Stimulated activated CD8-positive, alpha-beta memory T cell treated with anti-CD3 and anti-CD28 coated beads, Interleukin-4, amount 100 ng/mL, for 24 hours (primary cell): Measurements from ENCODE around the gene TP53.
A peak's percentile ranks its signal among the peaks of the same experiment; 100 is the strongest.
"Not testable (repeated sequence)": the region's sequence is repeated elsewhere in the genome, so short reads cannot be mapped to it uniquely, and the experiment has no call there.

ENCODE experiments used
- DNase-seq: peaks from one replicate; pipeline ENCODE4 v3.0.0-alpha.2; 2020; ENCODE audit warnings: low read depth

The TP53 gene

DNA sequence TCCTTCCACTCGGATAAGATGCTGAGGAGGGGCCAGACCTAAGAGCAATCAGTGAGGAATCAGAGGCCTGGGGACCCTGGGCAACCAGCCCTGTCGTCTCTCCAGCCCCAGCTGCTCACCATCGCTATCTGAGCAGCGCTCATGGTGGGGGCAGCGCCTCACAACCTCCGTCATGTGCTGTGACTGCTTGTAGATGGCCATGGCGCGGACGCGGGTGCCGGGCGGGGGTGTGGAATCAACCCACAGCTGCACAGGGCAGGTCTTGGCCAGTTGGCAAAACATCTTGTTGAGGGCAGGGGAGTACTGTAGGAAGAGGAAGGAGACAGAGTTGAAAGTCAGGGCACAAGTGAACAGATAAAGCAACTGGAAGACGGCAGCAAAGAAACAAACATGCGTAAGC is 12.4 kb downstream of the TP53 start:
- DNase-seq: no peak

DNA sequence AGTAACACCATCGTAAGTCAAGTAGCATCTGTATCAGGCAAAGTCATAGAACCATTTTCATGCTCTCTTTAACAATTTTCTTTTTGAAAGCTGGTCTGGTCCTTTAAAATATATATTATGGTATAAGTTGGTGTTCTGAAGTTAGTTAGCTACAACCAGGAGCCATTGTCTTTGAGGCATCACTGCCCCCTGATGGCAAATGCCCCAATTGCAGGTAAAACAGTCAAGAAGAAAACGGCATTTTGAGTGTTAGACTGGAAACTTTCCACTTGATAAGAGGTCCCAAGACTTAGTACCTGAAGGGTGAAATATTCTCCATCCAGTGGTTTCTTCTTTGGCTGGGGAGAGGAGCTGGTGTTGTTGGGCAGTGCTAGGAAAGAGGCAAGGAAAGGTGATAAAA is 14.1 kb downstream of the TP53 start:
- no peak for DNase-seq

DNA sequence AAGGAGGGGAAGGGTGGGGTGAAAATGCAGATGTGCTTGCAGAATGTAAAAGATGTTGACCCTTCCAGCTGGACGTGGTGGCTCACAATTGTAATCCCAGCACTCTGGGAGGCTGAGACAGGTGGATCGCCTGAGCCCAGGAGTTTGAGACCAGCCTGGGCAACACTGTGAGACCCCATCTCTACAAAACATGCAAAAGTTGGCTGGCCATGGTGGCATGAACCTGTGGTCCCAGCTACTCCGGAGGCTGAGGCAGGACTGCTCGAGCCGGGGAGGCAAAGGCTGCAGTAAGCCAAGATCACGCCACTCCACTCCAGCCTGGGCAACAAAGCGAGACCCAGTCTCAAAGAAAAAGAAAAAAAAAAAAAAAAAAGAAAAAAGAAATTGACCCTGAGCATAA is 18.8 kb downstream of the TP53 start:
- DNase-seq: no peak

DNA sequence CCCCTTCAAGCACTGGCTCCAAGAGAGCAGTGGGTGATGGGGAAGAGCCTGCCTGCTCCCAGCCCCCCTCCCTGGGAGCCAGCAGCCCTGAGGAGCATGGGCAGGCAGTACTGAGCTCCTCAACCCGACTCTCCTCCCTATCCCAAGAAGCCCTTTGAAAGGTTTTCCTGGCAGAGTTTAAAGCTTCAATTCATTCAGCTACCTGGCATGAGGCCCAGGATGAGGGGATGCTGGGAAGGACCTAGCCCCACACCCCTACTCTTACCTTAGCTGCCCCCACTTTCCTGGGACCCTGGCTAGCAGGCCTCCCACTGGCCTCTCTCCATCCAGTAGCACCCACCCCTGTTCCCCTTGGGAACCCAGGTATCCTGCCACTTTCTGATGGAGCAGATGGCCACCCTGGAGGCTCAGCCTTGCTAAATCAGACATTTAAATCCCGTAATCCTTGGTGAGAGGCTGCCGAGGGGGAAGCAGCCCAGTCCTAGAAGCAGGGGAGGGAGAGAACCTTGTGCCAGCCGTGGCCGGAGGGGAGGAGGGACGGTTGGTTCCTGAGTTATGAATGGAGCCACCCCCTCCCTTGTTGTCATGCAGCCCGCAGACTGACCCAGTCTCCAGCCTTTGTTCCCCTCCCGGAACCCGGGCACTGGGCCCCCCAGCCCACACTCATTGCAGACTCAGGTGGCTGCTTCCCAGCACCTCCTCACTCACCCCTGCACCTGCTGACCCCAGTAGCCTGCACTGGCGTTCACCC is 19.5 kb downstream of the TP53 start:
- DNase-seq: no peak

DNA sequence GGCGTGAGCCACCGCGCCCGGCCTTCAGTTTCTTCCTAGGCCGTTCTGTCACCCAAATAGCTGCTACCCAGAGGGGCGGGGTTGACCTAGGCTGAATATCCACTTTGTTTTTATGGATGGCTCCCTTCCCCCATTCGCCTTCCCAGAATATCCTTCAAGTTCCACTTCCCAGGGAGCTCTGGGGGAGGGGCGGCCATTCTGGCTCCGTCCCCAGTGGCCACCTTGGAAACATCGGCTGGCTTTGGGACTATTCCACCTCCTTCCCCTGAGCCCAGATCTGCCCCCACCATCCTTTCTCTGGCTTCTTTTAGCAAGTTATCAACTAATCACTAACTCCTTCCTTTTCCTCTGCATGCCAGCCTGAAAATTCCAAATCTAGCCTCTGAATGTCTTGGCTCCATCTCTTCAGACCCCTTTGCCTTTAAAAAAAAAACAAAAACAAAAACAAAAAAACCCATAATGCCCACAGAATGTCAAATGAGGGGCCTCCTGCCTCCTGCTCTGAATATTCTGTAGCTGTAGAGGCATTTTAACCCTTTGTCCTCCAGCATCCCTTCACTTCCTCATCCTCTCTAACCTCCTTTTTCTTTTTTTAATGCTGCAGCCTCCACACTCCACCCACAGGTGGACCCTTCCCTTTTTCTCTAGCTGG is 30.2 kb downstream of the TP53 start:
- DNase-seq: no peak

DNA sequence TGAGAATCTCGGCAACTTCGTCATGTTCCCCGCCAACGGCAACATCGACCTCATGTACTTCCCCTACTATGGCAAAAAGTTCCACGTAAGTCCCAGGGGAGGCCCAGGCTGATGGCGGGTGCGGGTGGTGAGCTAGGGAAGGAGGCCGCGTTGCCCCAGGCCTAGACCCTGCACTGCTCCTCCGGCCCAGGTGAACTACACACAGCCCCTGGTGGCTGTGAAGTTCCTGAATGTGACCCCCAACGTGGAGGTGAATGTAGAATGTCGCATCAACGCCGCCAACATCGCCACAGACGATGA is 31.8 kb downstream of the TP53 start:
- DNase-seq: no peak

DNA sequence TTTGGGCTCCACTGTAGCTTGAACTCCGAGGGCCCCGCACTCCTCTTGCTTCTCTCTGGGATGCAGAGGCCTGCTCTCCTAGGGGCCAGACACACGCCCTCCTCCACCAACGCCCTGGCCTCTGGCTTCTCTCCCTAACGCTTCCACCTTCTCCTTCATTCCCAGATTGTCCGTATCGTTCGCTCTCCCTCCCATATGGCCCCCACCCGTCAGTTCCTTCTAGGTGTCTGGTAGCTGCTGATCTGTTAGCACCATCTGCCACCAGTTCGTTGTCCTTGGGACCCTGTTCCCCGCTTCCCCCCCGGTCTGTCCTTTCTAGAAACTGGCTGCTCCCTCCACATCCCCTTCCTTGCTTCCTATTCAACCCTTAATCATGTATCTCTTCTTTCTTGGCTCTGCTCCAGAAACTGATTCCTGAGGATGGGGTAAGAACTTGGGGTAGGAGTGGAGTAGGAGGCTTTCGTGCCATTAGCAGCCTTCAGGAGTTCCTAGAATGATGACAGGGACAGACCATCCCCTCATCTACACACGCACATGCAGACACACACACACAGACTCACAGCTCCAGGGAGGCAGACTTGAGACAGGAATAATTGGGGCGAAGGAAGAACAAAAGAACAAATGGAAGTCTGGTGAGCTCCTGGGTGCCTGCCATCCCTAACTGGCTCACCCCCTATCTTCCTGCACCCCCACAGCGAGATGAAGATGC is 32.3 kb downstream of the TP53 start:
- DNase-seq: no peak

DNA sequence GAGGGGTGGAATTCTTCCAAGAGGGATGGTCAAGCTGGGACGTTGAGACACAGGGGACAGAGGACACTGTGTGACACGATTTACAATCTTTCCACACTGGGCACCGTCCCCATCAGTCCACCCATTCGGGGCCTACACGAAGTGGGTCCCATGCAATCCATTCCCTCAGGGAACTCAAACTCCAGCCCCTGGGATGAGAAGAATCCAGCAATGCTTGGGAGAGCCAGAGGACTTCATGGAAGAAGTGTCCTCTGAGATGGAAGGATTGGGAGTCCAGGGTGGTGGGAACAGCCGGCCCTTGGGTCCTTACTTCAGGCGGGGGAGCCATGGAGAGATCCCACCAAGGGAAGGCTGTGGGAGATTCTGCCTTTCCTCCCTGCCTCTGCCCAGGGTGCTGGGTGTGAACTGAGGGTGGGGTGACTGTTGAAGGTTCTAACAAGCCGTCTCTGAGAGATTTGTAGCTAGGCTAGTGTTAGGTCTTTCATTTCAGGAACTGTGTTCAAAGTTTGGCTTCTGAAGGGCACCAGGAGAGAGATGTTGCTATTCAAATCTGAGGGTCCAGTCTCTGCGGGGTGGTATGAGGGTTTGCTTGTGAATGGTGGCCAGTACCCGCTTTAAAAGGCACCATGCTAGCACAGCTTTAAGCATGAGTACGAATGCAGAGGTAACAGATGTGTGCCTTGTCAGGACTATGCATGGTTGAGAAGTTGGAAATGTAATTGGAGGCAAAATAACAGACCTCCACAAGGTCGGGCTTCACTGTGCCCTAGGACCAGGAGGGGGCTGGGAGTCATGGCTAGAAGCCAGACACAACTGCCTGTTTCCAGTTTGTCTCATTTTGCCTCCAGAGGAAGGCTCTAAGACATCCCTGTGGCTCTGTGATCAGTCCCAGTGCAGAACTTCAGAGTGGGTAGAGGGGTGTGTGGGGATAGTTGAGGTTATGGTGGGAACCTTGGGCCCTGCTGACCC is 34.6 kb downstream of the TP53 start:
- DNase-seq: no peak

DNA sequence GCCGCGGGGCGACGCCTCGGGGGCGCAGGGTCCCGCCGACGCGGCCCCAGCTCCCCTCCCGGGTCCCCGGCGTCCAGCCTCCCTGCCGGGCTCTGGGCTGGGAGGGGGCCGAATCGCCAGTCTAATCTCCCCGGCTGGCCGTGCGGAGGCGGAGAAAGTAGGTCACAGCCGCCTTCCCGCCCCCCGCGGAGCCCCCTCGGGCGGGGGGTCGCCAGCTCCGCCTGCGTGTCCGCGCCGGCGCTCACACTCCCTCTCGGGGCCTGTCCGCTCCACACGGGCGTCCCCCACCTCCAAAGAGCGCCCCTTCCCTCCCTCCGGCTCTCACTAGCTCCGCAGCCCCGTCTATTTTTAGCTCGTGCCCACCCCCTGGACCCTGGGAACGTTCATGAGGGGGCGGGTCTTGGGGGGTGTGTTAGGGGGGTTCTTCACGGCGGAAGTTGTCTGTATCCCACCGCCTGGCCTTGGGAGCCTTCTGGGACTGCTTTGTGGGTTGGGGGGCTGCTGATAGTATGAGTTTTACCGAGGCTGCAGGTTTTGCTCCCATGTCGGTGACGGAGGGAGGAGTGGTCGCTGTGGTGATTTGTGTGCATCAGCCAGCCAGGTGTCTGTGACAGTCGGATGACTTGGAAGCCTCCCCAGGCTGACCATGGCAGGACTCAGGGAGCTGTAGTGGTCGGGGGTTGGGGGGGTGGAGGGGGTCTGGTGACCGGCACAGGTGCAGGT is 35.5 kb downstream of the TP53 start:
- no peak for DNase-seq

DNA sequence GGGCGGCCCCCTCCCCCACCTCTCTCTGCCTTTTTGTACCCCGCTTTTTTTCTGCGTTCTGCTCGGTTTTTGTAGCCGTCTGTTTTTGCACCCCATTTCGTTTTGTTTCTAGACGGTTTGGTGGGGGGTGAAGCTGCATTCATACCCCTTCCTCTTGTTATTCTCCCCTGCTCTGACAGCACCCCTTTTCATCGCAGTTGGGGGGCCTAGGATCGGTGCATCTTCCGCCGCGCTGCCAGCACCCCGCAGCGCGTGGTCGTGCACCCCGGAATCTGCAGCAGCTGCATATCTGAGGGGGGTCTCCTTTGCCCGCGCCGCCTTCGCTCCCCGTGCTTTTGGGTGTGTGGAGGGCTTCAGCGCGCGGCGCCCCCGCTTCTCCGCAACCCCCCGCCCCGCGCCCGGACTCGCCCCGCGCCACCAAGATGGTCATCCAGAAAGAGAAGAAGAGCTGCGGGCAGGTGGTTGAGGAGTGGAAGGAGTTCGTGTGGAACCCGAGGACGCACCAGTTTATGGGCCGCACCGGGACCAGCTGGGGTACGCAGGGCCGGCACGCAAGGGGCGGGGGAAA is 36.1 kb downstream of the TP53 start:
- DNase-seq: no peak

DNA sequence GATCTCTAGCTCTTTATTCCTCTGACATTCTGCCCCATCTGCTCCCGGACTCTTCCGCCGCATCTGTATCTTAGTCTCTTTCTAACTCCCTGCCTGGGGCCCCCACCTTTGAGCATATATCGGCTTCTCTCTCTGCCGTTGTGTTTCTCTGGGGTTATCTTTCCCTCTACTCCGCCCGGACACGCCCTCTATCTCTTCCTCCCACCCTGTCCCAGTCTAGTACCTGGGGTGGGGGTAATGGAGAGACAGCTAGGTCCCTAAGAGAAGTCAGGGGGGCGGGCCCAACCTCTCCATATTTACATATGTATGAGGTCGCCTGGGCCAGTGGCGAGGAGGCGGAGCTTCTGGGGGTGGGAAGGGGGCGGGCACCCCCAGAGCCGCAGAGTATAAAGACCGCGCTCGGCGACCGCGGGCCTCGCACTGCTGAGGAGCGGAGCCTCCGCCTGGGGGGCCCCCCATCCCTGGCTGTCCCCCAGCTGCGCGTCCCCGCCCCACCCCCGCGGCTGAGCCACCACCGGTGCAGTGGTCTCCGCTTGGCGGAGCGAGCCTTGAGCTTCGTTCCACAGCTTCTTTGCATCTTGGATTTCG is 36.7 kb downstream of the TP53 start, which contains the start of gene ATP1B2:
Gene ATP1B2 (plus strand): TSS at position 418 of the 588 bp plus-strand sequence. CDS start 593 bp downstream, outside the sequence.
- peak; percentile 63 for DNase-seq

DNA sequence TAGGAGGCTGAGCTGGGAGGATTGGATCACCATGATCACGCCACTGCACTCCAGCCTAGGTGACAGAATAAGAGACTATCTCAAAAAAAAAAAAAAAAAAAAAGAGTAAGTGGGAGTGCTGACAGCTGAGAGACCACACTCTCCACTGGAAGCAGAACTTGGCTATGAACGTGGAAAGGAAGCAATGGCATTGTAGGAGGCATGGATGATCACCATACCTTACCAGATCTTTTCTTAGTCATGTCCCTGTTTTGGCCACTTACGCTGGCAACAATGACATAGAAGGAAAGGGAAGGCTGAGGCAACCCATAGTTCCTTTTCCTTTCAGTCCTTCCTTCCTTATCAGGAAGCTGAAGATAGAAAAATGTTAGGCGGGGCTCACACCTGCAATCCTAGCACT is 40.3 kb downstream of the TP53 start:
- no peak for DNase-seq

DNA sequence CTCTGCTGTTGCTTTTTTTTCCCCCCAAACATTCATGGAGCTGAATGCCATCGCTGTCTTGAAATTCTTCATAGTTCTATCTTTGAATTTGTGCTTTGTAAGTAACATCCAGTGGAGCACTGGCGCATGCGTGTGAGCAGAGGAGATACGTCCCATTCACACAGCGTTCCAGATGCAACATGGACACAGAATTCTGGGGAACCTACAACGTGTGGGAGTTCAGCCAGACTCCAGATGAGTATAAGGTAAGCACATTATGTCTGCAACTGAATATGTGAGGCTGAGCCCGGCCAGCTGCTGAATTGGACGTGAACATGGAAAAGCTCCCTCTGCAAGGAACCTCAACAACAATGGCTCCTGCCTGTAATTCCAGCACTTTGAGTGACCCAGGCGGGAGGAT is 40.8 kb downstream of the TP53 start:
- no peak for DNase-seq

DNA sequence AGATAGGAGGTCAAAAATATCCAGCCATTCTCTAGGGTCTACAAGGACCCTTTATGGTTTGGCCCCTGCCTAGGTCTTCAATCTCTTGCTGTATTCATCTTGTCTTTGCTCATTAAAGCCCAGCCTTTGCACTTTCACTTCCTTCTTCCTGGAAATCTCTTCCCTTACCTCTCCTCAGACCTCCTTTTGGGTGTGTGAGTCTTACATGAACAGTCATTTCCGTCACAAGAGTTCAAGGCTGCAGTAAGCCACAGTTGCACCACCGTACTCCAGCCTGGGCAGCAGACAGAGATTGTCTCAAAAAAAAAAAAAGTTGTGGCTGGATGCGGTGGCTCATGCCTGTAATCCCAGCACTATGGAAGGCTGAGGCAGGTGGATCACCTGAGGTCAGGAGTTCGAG is 42.5 kb downstream of the TP53 start:
- no peak for DNase-seq

DNA sequence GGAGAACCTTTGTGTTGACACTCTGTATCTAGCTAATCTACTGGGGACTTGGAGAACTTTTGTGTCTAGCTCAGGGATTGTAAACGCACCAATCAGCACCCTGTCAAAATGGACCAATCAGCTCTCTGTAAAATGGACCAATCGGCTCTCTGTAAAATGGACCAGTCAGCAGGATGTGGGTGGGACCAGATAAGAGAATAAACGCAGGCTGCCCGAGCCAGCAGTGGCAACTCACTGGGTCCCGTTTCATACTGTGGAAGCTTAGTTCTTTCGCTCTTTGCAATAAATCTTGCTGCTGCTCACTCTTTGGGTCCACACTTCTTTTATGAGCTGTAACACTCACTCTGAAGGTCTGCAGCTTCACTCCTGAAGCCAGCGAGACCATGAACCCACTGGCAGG is 45.7 kb downstream of the TP53 start:
- DNase-seq: not testable (repeated sequence)

DNA sequence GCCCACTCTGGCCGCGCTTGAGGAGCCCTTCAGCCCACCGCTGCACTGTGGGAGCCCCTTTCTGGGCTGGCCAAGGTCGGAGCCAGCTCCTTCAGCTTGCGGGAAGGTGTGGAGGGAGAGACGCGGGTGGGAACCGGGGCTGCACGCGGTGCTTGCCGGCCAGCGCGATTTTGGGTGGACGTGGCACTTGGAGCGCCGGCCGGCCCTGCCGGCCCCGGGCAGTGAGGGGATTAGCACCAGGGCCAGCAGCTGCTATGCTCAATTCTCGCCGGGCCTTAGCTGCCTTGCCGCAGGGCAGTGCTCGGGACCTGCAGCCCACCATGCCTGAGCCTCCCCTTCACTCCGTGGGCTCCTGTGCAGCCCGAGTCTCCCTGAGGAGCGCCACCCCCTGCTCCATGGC is 46.5 kb downstream of the TP53 start:
- DNase-seq: no peak

DNA sequence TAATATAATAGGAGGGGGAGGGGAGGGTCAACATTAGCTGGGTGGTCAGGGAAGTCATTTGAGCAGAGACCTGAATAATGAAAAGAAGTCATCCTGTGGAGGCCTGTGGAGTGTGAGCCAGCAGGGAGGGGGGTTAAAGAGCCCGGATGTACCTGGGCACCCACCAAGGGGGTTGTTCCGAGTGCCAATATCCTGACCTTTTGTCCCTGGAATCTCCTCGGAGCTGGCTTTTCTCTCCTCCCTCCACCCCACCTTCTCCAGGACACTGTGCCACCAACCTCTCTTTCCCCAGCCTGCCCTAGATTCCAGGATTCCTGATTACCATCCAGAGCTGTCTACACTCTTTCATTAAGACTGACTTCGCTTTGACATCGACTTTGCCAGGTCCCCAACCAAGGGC is 51.1 kb downstream of the TP53 start:
- DNase-seq: no peak

DNA sequence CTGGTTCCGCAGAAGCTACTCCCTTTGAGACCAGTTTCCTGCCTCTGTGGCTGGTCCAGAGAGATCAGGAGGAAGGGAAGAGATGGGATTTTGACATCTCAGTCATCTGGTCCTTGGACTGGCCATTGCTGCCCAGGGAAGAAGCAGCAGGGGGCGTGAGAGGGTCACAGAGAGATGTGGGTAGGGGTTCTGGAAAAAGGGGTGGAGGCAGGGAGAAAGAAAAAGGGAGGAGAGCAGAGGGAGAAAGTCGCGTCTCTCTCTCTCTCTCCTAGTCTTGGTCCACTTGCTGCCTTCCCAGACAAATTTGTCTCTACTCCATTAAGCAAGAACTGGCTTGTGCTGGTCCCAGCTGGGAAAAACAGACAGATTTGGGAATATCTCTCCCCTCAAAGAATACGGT is 52.9 kb downstream of the TP53 start:
- DNase-seq: no peak

DNA sequence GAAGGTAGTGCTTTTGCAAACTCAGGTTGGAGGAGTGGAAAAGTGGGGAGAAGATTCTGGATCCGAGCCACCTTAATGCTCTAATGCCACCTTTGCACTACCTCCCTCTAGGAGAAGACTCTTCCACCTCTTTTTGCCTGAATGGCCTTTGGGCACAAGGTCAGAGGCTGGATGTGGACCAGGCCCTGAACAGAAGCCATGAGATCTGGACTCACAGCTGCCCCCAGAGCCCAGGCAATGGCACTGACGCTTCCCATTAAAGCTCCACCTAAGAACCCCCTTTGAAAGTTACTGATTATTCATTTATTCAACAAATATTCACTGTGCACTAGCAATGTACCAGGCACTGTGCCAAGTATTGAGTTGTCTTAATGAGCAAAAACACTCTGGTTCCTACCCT is 54.2 kb downstream of the TP53 start:
- no peak for DNase-seq

DNA sequence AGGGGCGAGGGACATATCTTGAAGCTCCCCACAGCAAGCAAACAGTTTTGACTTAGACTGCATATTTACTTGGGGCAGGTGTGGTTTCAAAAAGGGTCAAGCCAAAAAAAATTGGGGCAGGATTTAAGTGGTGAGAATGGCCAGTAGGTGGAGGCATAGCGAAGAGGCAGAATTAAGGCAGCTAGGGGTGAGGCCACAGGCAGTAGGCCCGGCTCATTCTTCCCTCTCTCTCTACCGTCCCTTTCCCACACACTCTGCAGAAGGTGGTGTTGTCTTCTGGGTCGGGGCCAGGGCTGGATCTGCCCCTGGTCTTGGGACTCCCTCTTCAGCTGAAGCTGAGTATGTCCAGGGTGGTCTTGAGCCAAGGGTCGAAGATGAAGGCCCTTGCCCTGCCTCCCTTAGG is 54.8 kb downstream of the TP53 start:
- DNase-seq: no peak
